Neural cell (in vitro differentiated cells): ENCODE results near the gene TTC39C.

Experiments used
- CTCF ChIP-seq: fragments of 450-650 bp; IDR thresholded peaks from 2 replicates; pipeline ENCODE4 v1.5.1; 2014; ENCODE audit warnings: antibody characterized with exemption, mild to moderate bottlenecking, moderate library complexity; ENCODE audit not compliant: poor library complexity, severe bottlenecking
- EP300 ChIP-seq: fragments of 450-650 bp; conservative IDR thresholded peaks from 2 replicates; pipeline ENCODE4 v1.6.1; 2014; ENCODE audit warnings: antibody characterized with exemption, mild to moderate bottlenecking, moderate library complexity; ENCODE audit not compliant: poor library complexity, severe bottlenecking
- EZH2 ChIP-seq: fragments of 200-600, 300-800 bp; shearing (Covaris generic), sonication (generic); IDR thresholded peaks from 2 replicates; pipeline ENCODE4 v1.6.1; 2014; ENCODE audit warnings: antibody characterized with exemption, low read length, borderline replicate concordance, mild to moderate bottlenecking; ENCODE audit not compliant: insufficient read depth, poor library complexity, severe bottlenecking
- MXI1 ChIP-seq: fragments of 450-650 bp; conservative IDR thresholded peaks from 2 replicates; pipeline ENCODE4 v1.6.1; 2014; ENCODE audit warnings: antibody characterized with exemption, mild to moderate bottlenecking; ENCODE audit not compliant: poor library complexity, severe bottlenecking
- RAD21 ChIP-seq: fragments of 450-650 bp; conservative IDR thresholded peaks from 2 replicates; pipeline ENCODE4 v1.6.1; 2014; ENCODE audit warnings: antibody characterized with exemption, mild to moderate bottlenecking, moderate library complexity
- TAF1 ChIP-seq: IDR thresholded peaks from 2 replicates; pipeline ENCODE4 v1.6.1; 2012; ENCODE audit warnings: low read depth

- TF ChIP-seq CTCF = no peak
- TF ChIP-seq EP300 = no peak
- no peak for TF ChIP-seq TAF1
- no peak for TF ChIP-seq MXI1
- no peak for TF ChIP-seq RAD21
- no peak for TF ChIP-seq EZH2
Measured at GRCh38 chr18:23994361-23994902, 20.1 kb upstream of the TTC39C start.
